UCSD-AML1 (cell line): Measurements from ENCODE around the gene OR4N5.
A peak's percentile ranks its signal among the peaks of the same experiment; 100 is the strongest.
"Not testable (repeated sequence)": the region's sequence is repeated elsewhere in the genome, so short reads cannot be mapped to it uniquely, and the experiment has no call there.

ENCODE experiments used
- DNase-seq: peaks from one replicate; lab custom pipeline; 2025; ENCODE audit not compliant: unreplicated experiment; lab: John Stamatoyannopoulos, UW

Gene OR4N5, protein sequence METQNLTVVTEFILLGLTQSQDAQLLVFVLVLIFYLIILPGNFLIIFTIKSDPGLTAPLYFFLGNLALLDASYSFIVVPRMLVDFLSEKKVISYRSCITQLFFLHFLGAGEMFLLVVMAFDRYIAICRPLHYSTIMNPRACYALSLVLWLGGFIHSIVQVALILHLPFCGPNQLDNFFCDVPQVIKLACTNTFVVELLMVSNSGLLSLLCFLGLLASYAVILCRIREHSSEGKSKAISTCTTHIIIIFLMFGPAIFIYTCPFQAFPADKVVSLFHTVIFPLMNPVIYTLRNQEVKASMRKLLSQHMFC

DNA sequence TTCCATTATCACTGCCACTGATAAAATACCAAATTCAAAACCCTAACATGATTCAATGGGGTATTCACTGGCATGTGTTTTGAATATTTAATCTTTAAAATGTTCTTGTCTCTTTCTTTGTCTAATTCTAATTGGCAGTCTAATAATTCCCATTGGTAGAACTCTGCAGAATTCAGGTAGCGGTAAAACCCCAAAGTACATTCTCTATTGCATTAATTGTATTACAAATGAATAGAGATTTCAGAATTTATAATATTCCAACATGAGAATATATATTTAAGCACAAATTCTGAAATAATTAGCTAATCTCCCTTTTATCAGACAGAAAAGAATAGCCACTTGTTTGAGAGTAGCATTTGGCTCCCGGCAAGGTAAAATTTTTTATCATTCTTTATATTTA is at the start of gene OR4N5:
TSS of gene OR4N5 (plus strand) at position 301 of the 400 bp plus-strand sequence. CDS start 4,916 bp downstream, outside the sequence.
- no peak for DNase-seq

DNA sequence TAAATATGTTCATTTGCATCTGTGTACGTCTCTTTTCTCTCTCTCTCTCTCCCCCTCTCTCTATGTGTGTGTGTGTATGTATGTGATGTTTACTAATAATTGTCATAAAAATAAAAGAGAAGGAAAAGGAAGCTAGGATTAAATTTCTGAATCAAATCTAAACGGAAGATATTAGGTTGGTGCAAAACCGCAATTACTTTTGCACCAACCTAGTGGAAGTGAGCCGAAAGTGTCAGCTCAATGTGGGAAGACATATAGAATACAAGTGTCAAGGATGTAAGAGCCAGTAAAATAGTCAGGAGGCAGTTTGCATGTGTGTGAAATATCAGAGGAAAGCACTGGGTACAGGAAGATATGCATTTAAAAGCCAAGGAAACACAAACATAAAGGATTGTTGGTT is 46.6 kb upstream of the OR4N5 start:
- DNase-seq, result no peak

DNA sequence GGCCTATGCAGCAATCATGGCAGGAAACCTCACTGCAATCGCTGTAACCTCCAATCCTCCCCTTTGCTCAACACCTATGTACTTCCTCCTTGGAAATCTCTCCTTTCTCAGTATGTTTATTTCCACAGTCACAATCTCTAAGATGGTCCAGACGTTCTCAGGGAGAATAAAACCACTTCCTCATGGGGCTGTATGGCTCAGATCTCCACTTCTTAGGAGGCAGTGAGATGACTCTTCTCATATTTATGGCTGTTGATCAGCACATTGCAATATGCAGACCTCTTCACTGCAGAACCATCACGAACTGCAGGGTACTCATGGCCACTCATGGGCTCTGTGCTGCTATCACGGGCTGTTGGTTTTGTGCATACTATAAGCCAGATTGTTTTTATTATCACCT is 45.2 kb upstream of the OR4N5 start:
- no peak for DNase-seq

DNA sequence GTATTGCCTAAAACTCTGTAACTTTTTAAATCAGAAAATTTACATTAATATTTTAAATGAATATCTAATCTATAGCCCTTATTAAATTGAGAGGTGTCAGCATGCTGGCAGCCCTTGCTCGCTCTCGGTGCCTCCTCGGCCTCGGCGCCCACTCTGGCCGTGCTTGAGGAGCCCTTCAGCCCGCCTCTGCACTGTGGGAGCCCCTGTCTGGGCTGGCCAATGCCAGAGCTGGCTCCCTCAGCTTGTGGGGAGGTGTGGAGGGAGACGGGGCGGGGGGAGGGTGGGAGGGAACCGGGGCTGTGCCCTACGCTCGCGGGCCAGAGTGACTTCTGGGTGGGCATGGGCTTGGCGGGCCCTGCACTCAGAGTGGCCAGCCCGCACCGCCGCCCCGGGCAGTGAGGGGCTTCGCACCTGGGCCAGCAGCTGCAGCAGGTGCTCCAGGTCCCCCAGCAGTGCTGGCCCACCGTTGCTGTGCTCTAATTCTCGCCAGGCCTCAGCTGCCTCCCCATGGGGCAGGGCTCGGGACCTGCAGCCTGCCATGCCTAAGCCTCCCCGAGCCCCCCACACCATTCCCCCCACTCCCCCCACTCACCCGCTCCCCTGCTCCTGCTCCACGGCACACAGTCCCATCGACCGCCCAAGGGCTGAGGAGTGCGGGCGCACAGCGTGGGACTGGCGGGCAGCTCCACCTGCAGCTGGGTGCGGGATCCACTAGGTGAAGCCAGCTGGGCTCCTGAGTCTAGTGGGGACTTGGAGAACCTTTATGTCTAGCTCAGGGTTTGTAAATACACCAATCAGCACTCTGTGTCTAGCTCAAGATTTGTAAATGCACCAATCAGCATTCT is 39.5 kb upstream of the OR4N5 start:
- not testable (repeated sequence) for DNase-seq

DNA sequence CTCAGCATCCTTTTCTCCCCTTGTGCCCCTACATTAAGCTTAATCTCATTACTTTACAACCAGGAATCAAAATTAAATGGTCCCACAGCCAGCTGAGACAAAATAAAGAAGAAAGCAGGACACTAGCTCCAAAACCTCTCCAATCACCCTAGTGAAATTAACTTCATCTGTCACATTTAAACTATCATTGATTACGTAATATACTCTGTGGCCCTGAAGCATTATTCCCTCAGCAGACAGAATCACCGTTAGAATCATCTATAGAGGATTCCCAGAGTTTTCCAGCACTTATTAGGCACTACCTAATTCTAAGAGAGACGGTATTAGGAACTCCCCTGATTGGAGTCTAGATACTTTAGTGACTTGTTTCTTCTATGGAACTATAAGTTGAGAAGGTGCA is 28.2 kb upstream of the OR4N5 start, which contains the start of gene OR4K17:
TSS of gene OR4K17 (plus strand) at position 302 of the 400 bp plus-strand sequence. CDS start 6,761 bp downstream, outside the sequence.
- DNase-seq, result no peak

DNA sequence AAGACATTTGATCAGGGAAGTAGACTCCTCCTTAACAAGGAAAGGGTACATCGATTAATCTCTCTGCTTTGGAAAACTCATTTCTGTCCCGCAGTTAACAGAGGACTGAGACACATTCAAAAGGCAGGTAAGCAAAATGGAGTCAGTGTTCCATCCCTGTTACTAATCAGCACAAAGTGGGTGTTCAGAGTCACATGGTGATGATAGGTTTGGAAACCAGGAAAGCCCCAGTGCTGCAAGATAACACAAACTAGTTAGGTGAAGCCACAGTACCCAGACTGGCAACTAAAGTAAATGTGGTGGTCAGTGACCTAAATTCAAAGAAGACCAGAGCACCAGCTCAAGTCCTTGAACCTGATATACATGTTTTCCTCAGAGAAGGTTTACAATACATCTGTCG is 26.3 kb upstream of the OR4N5 start:
- DNase-seq, result no peak

DNA sequence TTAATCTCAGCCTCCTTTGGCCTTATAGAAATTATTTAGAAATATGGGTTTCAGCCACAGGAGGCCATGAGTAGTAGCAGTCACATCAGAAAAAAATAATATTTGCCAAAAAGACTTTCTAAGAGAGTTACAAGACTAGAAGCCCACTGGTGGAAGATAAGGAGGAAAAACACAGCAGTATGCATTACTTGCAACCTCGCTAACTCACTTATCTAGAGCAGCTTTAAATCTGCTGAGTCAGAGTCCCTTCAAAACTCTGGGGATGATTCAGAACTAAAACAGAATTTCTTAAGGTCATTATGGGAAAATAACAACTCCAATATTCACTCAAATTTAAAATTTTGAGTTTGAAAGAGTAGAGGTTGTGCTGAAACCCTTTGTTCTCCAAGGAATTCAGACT is 21.9 kb upstream of the OR4N5 start:
- no peak for DNase-seq

DNA sequence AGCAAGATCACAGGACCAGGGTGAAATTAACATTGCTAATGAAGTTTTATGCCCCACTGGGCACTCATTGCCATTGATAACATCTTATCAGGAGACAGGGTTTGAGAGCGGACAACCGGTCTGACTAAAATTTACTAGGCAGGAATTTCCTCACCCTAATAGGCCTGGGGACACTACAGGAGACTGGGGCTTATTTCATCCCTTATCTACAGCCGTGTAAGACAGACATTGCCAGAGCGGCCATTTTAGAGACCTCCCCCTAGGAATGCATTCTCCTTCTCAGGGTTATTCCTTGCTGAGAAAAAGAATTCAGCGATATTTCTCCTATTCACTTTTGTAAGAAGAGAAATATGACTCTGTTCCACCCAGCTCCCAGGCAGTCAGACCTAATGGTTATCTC is 19.8 kb upstream of the OR4N5 start:
- DNase-seq, result no peak

DNA sequence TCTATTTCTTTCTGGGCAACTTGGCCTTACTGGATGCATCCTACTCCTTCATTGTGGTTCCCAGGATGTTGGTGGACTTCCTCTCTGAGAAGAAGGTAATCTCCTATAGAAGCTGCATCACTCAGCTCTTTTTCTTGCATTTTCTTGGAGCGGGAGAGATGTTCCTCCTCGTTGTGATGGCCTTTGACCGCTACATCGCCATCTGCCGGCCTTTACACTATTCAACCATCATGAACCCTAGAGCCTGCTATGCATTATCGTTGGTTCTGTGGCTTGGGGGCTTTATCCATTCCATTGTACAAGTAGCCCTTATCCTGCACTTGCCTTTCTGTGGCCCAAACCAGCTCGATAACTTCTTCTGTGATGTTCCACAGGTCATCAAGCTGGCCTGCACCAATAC is 5.3 kb downstream of the OR4N5 start:
- DNase-seq, result peak; percentile 7

DNA sequence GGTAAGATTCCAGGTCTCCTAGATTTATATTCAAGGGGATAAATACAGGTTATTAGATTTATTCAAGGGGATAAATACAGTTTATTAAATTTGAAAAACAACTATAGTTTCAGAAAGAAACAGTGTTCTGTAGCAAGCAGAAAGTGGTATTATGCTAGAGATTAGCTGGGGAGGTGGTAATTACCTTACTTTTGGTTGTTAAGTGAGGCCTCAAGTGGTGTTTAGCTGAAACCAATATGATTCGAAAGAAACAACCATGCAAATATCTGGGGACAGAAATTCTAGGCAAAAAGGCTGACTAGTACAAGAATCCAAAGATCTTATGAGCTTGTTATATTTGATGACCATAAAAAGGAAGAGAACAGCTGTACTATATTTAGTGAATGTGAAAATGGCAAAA is 6.2 kb downstream of the OR4N5 start:
- DNase-seq, result no peak

DNA sequence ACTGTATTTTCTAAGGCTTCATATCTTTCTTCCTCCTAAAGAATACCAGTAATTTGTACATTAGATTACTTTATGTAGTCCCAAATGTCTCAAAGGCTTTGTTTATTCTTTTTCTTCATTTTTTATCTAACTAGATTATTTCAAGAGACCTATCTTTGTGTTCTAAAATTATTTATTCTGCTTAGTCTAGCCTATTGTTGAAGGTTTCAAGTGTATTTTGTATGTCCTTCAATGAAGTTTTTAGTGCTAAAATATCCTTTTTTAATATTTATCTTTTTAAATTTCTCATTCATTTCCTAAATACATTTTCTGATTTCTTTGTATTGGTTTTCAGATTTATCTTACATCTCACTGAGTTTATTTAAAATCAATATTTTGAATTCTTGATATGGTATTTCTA is 25.8 kb downstream of the OR4N5 start:
- no peak for DNase-seq

DNA sequence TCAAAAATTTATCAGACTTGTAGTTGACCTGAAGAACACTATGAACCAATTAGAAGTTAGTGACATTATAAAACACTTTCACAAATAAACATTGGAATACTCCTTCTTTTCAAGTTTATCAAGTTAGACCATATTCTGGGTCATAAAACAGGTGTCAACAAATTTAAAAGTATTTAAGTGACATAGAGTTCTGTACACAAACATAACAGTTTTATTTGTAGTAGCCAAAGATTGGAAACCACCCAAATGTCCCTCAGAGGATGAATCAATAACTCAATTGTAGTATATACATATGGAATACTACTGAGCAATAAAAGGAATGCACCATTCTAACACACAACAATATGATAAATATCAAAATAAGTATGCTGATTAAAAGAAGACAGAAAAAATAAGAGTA is 28.5 kb downstream of the OR4N5 start:
- DNase-seq, result no peak

DNA sequence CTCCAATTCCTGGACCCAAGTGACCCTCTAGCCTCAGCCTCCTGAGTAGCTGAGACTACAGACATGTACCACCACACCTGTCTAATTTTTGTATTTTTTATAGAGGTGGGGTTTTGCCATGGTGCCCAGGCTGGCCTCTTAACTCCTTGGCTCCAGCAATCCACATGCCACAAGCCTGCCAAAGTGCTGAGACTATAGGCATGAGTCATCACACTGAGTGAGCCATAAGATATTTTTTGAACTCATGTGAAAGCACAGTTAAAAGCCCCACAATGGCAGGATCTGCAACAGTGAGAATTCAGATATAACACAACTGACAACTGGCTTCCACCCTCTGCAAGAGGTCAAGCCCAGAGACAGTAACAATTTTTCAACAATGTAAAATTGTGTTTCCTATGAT is 31.2 kb downstream of the OR4N5 start:
- not testable (repeated sequence) for DNase-seq

DNA sequence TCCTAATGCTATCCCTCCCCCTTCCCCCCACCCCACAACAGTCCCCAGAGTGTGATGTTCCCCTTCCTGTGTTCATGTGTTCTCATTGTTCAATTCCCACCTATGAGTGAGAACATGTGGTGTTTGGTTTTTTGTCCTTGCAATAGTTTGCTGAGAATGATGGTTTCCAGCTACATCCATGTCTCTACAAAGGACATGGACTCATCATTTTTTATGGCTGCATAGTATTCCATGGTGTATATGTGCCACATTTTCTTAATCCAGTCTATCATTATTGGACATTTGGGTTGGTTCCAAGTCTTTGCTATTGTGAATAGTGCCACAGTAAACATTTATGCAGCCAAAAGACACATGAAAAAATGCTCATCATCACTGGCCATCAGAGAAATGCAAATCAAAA is 35.6 kb downstream of the OR4N5 start:
- DNase-seq, result not testable (repeated sequence)

DNA sequence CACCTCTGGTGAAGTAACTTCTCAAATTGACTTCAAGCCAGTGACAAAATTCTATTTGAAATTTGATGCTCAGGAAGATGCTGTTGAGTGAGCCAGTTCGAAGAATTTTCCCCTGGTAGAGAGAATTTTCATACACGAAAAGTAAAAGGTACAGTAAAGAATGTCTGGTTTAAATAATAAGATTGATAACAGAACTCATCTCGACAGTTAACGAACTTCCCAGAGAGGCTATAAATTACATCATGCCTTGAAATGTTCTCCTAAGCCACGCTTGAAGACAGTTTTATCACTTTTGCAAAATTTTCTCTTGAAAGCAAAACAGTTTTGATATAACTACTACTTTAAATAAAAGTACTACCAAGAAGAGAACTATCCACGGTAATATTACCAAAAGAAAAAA is 37.7 kb downstream of the OR4N5 start:
- DNase-seq, result no peak

DNA sequence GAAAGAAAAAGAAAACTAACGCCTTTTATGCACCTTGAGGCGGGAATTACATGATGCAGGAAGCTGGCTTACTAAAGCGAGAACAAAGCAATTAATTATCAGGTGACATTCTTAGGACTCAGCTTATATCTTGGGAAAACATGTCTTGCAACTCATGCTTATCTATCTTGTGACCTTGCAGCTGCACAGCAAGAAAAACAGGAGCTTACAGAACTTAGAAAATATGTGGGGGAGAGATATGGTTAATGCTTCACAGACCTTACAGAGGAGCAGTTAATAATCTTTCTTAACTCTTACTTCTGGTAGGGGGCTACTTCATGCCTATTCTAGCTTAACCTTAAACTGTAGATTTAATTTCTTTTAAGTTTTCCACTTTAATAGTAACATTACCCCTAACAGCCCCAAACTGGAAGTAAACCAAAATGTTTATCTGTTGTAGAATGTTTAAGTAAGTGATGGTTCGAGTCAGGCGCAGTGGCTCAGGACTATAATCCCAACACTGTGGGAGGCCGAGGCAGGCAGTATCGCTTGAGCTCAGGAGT is 38.9 kb downstream of the OR4N5 start:
- DNase-seq, result no peak

DNA sequence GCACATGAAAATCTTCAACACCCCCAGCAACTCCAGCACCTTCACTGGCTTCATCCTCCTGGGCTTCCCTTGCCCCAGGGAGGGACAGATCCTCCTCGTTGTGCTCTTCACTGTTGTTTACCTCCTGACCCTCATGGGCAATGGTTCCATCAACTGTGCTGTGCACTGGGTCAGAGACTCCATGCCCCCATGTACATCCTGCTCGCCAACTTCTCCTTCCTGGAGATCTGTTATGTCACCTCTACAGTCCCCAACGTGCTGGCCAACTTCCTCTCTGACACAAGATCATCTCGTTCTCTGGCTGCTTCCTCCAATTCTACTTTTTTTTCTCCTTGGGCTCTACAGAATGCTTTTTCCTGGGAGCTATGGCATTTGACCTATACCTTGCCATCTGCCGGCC is 40.6 kb downstream of the OR4N5 start:
- DNase-seq, result peak; percentile 12

DNA sequence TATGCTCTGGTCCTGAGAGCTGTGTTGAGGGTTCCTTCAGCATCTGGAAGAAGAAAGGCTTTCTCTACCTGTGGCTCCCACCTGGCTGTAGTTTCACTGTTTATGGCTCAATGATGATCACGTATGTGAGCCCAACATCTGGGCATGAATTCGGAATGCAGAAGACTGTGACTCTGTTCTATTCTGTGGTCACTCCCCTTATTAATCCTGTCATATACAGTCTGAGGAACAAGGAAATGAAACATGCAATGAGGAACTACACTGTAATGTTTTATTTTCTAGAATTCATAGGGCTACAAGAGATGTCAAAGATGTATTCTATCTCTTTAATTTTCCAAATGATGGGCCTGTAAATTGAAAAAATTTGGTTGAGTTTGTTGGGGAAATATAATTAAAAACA is 41.3 kb downstream of the OR4N5 start:
- DNase-seq, result no peak

DNA sequence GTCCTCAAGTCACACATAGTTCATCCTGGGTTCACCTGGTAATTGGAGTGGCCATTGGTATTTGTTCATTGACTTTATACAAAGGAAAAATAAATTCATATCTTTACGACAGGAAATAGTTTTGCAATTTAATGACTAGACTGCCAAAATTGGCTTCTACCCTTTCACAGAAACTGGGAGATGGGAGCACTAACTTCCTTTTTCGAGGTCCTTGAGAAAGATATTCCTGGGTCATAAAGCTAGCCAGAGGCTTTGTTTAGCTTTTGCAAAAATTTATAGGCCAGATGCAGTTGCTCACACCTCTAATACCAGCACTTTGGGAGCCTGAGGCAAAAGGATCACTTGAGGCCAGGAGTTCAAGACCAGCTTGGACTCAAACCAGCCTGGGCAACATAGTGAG is 41.9 kb downstream of the OR4N5 start:
- DNase-seq, result no peak

DNA sequence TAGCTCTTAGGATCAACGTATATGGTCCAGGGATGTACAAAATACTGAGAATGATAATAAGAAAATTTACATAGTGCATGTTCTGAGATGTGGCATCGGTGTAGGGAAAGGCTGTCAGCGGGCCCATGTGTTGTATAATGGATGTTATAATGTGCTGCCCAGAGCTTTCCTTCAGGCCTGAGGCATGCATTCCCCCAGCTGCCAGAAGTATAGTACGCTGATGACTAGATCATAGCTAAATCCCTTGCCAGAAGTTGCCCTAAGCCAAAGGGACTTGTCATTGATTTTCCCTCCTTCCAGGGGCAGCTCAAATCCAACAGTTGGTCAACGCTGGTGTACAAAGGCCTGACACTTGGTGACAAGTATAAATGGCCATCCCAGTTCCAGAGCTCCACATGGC is 45.6 kb downstream of the OR4N5 start:
- no peak for DNase-seq

DNA sequence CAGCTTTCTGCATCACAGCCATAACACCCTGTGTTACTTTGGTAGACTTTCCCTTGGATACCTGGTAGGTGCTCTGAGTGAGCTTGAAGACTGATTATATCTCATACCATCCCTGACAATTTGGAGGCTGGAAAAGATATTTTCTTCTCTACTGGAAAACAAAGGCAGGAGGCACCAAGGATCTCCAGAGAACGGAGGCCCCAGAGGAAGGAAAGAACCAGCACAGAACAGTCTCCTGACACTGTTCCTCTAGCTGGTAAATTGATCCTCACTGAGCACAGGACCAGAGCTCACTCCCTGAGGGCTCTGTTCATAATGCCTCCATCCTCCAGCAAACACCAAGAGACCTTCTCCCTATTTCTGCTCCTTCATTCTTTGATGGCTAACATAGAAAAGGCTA is 52.0 kb downstream of the OR4N5 start, which contains the start of gene OR11G2:
TSS of gene OR11G2 (plus strand) at position 301 of the 400 bp plus-strand sequence. CDS start 6,542 bp downstream, outside the sequence.
- DNase-seq, result no peak

DNA sequence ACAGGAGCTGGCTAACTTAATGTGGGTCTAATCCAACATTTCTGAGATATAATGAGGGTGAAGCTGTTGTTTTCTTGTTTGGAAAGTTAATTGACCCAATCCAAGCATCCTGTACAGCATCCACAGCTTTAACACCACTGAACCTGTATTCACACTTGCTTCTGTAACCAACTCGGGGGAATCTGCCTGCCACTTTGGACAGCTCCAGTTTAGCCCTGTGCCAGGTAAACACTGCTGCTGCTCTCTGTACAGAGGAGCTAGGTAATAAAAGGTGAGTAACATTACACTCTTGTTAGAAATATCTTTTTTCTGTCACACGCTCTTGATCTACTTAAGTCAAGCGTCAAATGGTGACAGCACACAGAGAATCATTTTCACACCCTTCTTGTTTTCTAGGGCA is 52.8 kb downstream of the OR4N5 start:
- no peak for DNase-seq
